GM23248 (cell line): ENCODE data around the gene SLC9A9.

Experiments
- EZH2 ChIP-seq: fragments of 200-600 bp; sonication (generic); IDR thresholded peaks from 2 replicates; pipeline ENCODE4 v1.6.1; 2018; ENCODE audit warnings: antibody characterized with exemption, mild to moderate bottlenecking; ENCODE audit not compliant: insufficient read depth, poor library complexity, severe bottlenecking
- EZH2phosphoT487 ChIP-seq: fragments of 200-600 bp; sonication (generic); IDR thresholded peaks from 2 replicates; pipeline ENCODE4 v1.6.1; 2018; ENCODE audit warnings: antibody characterized with exemption, moderate library complexity, mild to moderate bottlenecking, low read depth; ENCODE audit not compliant: insufficient read depth

GRCh38 chr3:143584474-143584873, 263.8 kb downstream of the SLC9A9 start:
- TF ChIP-seq EZH2phosphoT487 (no peak), EZH2 (no peak)
